ENCODE results near the gene DNAH6. TPM values are rescaled to one million over a fixed set of nuclear protein-coding genes. Genes with fewer than 3 reads are reported as not detected.

Gene DNAH6
- total RNA-seq, 1 experiment from 2014 or later = 0.26 TPM

DNA sequence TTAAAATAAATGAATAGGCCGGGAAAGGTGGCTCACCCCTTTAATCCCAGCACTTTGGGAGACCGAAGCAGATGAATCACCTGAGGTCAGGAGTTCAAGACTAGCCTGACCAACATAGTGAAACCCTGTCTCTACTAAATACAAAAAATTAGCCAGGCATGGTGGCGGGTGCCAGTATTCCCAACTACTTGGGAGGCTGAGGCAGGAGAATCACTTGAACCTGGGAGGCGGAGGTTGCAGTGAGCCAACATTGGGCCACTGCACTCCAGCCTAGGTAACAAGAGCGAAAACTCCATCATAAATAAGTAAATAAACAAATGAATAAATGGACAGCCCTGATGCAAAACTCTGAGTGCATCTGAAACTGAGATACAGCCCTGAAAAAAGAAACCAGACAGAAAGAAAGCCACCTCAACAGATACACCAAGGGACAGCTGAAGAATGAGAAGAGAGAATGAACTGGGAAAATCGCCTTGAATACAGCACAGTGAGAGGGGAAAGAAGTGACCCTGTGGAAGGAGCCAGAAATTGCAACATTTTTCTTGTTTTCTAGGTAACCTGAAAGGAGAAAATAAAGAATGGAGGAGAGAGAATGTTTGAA is 300.2 kb downstream of the DNAH6 start:
- H3K27ac ChIP-seq (ENCODE audit: insufficient read length, low read depth, low read length) = no peak overlapping the region
- no CpG with 5 or more reads among the region's 6 CpGs for WGBS (ENCODE audit: extremely low coverage, insufficient read length, low lambda C conversion rate)

More for the DNA sequence above, 300.2 kb downstream of the DNAH6 start:
- Mint-ChIP-seq H3K9me3 (no peaks in the 10 kb centered on the region), H3K4me1 (peaks cover 0 to 3% of the 10 kb centered on the region in 2 experiments; a peak in 1 of 4 replicates), H3K27ac (no peak overlapping the region; a peak in 1 of 7 replicates), H3K36me3 (ENCODE audit: insufficient read depth in 1 of 3, low read depth in 3 of 3) (no peaks in the 10 kb centered on the region), H3K4me3 (no peak overlapping the region), H3K27me3 (ENCODE audit: low read depth) (peaks cover 12% of the 10 kb centered on the region)
- H3K27me3 ChIP-seq (ENCODE audit: insufficient read depth, low read length) = no peaks in the 10 kb centered on the region
- H2AFZ ChIP-seq (ENCODE audit: low read length) = no peak overlapping the region
- no peak overlapping the region for H2BK12ac ChIP-seq (ENCODE audit: insufficient read length, low read depth, low read length)
- H3K18ac ChIP-seq (ENCODE audit: insufficient read length, low read depth, low read length) = no peak overlapping the region
- H3K4ac ChIP-seq (ENCODE audit: low read depth, low read length) = no peak overlapping the region
- H3K9ac ChIP-seq (ENCODE audit: extremely low read depth, insufficient read length, low read length) = no peak overlapping the region
- no peaks in the 10 kb centered on the region for H3K9me3 ChIP-seq (ENCODE audit: control insufficient read depth, low read depth, low read length)
- H2BK5ac ChIP-seq (ENCODE audit: insufficient read length, low read length) = no peak overlapping the region
- no peaks in the 10 kb centered on the region for H4K20me1 ChIP-seq (ENCODE audit: control insufficient read depth, insufficient read depth, insufficient read length)
- H2BK20ac ChIP-seq (ENCODE audit: low read depth, low read length, poor library complexity, severe bottlenecking) = no peak overlapping the region
- no peak overlapping the region for H4K91ac ChIP-seq (ENCODE audit: insufficient read length, low read depth, low read length)
- DNase-seq = no peak
- H3K23me2 ChIP-seq (ENCODE audit: insufficient read length, low read depth, low read length, poor library complexity, severe bottlenecking) = no peaks in the 10 kb centered on the region
- no peak overlapping the region for H3K23ac ChIP-seq (ENCODE audit: insufficient read length, low read depth, low read length)
- H2AK5ac ChIP-seq (ENCODE audit: insufficient read length, low read length) = no peak overlapping the region
- H2BK120ac ChIP-seq (ENCODE audit: low read depth, low read length, poor library complexity, severe bottlenecking) = no peak overlapping the region
- no peak overlapping the region for H3T11ph ChIP-seq (ENCODE audit: low read length)
- no peak overlapping the region for H3K14ac ChIP-seq (ENCODE audit: insufficient read depth, low read length)
- H4K8ac ChIP-seq (replicated peaks; ENCODE audit: insufficient read length, low read depth, low read length) = no peak overlapping the region
- no peaks in the 10 kb centered on the region for H3K79me1 ChIP-seq (ENCODE audit: insufficient read depth, low read depth, low read length, poor library complexity, severe bottlenecking)
- no peak overlapping the region for H4K5ac ChIP-seq (ENCODE audit: insufficient read length, low read depth, low read length)
- no peaks in the 10 kb centered on the region for H3K4me1 ChIP-seq (ENCODE audit: insufficient read depth, low read length)
- no peak overlapping the region for H3K4me2 ChIP-seq (ENCODE audit: insufficient read depth, insufficient read length, low read length)
- H3K79me2 ChIP-seq (ENCODE audit: insufficient read depth, low read length) = no peaks in the 10 kb centered on the region
- TF ChIP-seq, protein P1, sequence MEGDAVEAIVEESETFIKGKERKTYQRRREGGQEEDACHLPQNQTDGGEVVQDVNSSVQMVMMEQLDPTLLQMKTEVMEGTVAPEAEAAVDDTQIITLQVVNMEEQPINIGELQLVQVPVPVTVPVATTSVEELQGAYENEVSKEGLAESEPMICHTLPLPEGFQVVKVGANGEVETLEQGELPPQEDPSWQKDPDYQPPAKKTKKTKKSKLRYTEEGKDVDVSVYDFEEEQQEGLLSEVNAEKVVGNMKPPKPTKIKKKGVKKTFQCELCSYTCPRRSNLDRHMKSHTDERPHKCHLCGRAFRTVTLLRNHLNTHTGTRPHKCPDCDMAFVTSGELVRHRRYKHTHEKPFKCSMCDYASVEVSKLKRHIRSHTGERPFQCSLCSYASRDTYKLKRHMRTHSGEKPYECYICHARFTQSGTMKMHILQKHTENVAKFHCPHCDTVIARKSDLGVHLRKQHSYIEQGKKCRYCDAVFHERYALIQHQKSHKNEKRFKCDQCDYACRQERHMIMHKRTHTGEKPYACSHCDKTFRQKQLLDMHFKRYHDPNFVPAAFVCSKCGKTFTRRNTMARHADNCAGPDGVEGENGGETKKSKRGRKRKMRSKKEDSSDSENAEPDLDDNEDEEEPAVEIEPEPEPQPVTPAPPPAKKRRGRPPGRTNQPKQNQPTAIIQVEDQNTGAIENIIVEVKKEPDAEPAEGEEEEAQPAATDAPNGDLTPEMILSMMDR (conservative IDR thresholded peaks at IDR 0.05) = no peak
- H2BK15ac ChIP-seq (ENCODE audit: low read depth, low read length) = no peak overlapping the region
- no peak overlapping the region for H3K56ac ChIP-seq (ENCODE audit: insufficient read length, low read depth, low read length)
